NCI-H1694 treated with DMSO at 0.1 percent for 48 hours (cell line): ENCODE measurements around the gene AIF1.
A peak's percentile ranks its signal among the peaks of the same experiment; 100 is the strongest.

Experiments
- DNase-seq: peaks from one replicate; lab custom pipeline; 2025; lab: John Stamatoyannopoulos, UW

The AIF1 gene

DNA sequence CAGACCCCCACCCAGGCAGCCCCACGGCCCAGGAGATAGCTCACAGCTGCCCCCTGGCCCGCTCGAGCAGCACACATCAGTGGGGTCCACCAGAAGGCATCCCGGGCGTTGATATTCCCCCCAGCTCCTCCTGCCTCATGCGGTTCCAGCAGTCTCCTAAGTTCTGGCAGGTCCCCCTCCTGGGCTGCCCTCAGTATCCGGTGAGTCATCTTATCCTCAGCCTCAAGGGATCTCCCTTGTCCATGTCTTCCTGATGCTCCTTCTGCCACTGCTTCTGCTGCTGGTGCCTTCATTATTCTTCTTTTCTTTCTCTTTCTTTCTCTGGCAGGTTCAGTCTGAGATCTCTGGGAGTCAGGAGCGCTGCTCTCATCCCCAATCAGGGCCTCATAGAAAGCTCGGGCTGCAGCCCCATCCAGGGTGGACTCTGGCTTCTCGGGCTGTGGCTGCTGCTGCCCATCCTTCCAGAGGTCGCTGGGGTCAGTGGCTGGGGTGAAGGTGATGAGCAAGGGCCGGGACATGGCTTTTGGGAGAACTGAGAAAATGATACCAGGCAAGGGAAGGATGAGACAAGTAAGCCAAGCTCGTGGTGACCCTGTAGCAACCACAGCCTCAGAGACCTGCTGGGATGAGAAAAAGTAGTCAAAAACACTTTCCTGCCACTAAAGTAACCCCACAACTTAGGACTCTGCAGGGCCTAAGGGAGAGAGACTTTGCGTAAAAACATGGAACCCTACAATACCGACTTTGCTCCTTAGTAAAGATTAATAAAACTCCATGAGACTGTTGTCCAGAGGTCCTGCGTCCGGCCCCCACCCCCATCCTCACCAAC lies 49.1 kb downstream of the AIF1 start:
- DNase-seq = no peak

GRCh38 chr6:31664790-31665500 lies 49.9 kb downstream of the AIF1 start, which contains the start of gene GPANK1:
Gene GPANK1 (minus strand): TSS chr6:31664997. CDS start chr6:31664478, 519 bp downstream.
- peak; percentile 92 for DNase-seq

DNA sequence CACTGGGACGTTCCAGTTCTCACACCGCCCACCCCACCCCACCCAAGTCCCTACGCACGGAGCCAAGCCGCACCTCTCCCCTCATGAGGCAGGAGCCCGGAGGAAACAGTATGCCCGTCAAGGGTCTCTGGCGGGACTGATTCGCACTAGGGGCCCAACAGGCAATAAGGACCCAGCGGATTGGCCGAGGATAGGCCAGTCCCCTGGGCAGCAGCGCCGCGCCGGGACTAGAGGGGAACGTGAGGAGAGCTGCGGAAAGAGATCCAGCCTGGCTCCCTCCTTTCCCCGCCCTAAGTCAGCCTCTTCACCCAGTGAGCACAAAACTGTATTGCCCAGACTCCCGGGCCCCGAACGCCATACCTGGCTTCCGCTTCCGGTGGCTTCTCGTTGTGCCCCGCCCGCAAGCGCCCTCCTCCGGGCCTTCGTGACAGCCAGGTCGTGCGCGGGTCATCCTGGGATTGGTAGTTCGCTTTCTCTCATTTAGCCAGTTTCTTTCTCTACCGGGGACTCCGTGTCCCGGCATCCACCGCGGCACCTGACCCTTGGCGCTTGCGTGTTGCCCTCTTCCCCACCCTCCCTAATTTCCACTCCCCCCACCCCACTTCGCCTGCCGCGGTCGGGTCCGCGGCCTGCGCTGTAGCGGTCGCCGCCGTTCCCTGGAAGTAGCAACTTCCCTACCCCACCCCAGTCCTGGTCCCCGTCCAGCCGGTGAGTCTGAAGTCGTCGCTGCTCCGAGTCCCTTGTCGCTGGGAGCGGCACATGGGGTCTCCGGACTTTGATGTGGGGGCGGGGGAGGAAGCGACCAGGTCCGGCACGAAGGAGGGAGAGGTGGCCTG lies 50.7 kb downstream of the AIF1 start, which contains the start of gene CSNK2B:
TSS of gene CSNK2B (plus strand) at position 580 of the 836 bp plus-strand sequence. CDS start 752 bp downstream, outside the sequence.
- peak; percentile 96 for DNase-seq

DNA sequence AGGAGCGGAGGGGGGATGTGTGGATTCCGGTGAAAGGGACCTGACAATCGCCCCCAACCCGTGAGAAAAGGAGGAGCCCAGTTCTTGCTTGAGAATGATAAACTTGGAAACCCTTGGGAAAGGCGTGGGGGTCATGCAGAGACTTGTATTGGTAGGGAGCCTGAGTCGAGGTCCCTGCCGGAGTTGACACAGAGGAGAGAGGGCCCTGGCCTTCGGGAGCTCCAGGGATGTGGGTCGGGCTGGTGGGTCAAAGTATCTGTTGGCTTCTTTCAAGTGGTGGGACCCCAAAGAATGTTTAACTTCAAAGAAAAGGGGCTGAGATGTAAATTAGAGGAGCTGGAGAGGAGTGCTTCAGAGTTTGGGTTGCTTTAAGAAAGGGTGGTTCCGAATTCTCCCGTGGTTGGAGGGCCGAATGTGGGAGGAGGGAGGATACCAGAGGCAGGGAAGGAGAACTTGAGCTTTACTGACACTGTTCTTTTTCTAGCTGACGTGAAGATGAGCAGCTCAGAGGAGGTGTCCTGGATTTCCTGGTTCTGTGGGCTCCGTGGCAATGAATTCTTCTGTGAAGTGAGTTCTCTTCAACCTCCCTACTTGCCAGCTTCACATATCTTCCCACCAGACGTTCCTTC lies 51.4 kb downstream of the AIF1 start:
- DNase-seq = no peak
